GM08714 (cell line): ENCODE data around the gene DMKN.

Source experiments
- H3K4me3 ChIP-seq: fragments of 200-500 bp; sonication (Bioruptor generic); 2 replicates; pipeline ENCODE4 v1.5.1; 2014; ENCODE audit warnings: mild to moderate bottlenecking, low read length, inconsistent platforms
- ZNF274 ChIP-seq: IDR thresholded peaks from 2 replicates; pipeline ENCODE4 v1.6.1; 2012; ENCODE audit warnings: mild to moderate bottlenecking, low read depth, low read length

Gene DMKN

GRCh38 chr19:35506011-35506410 is 7.4 kb downstream of the DMKN start:
- no peak for TF ChIP-seq ZNF274
- H3K4me3 ChIP-seq: no peak overlapping the region

GRCh38 chr19:35502751-35503150 is 10.7 kb downstream of the DMKN start:
- TF ChIP-seq ZNF274: no peak
- H3K4me3 ChIP-seq: no peak overlapping the region

- no peak overlapping the region for H3K4me3 ChIP-seq
- TF ChIP-seq ZNF274: no peak
Measured at GRCh38 chr19:35501684-35502083, 11.8 kb downstream of the DMKN start.

- TF ChIP-seq ZNF274: no peak
- no peak overlapping the region for H3K4me3 ChIP-seq
Measured at GRCh38 chr19:35500611-35501010, 12.8 kb downstream of the DMKN start.

- no peak overlapping the region for H3K4me3 ChIP-seq
- TF ChIP-seq ZNF274: no peak
Measured at GRCh38 chr19:35498984-35499527, 14.4 kb downstream of the DMKN start.

- no peak overlapping the region for H3K4me3 ChIP-seq
- no peak for TF ChIP-seq ZNF274
Measured at GRCh38 chr19:35498220-35498619, 15.2 kb downstream of the DMKN start.

- no peak for TF ChIP-seq ZNF274
- H3K4me3 ChIP-seq: no peak overlapping the region
Measured at GRCh38 chr19:35497406-35497805, 16.0 kb downstream of the DMKN start.

GRCh38 chr19:35495107-35496064 is 18.1 kb downstream of the DMKN start:
- H3K4me3 ChIP-seq: no peak overlapping the region
- no peak for TF ChIP-seq ZNF274

GRCh38 chr19:35493971-35494370 is 19.5 kb downstream of the DMKN start:
- no peak for TF ChIP-seq ZNF274
- H3K4me3 ChIP-seq: no peak overlapping the region

GRCh38 chr19:35491836-35492360 is 21.6 kb downstream of the DMKN start:
- TF ChIP-seq ZNF274: no peak

GRCh38 chr19:35490364-35490763 is 23.1 kb downstream of the DMKN start, which contains the start of gene KRTDAP:
Gene KRTDAP (minus strand): TSS chr19:35490464. CDS start chr19:35490442, 22 bp downstream.
- TF ChIP-seq ZNF274: no peak

More at GRCh38 chr19:35491836-35492360, 21.6 kb downstream of the DMKN start:
- no peak overlapping the region for H3K4me3 ChIP-seq

GRCh38 chr19:35488677-35489076 is 24.8 kb downstream of the DMKN start:
- H3K4me3 ChIP-seq: no peak overlapping the region
- TF ChIP-seq ZNF274: no peak

More at GRCh38 chr19:35490364-35490763, 23.1 kb downstream of the DMKN start, which contains the start of gene KRTDAP:
- H3K4me3 ChIP-seq: no peak within 1 kb of the TSS

GRCh38 chr19:35487656-35488182 is 25.7 kb downstream of the DMKN start:
- H3K4me3 ChIP-seq: no peak overlapping the region
- TF ChIP-seq ZNF274: no peak

- TF ChIP-seq ZNF274: no peak
- H3K4me3 ChIP-seq: no peak overlapping the region
Measured at GRCh38 chr19:35486268-35486708, 27.2 kb downstream of the DMKN start.
